Cardiac septum (tissue), 1 donor: Measurements from ENCODE around the gene CARD10. TPM values are rescaled to one million over a fixed set of nuclear protein-coding genes. Genes with fewer than 3 reads are reported as not detected.

Experiments
- DNase-seq: peaks from one replicate; pipeline ENCODE4 v3.0.0-alpha.2; 2020; ENCODE audit warnings: low spot score
- intact Hi-C: fragments of 100-400 bp; cut with DNase I; formaldehyde crosslinking; loops from one replicate; pipeline ENCODE4 v1.14.0; 2022
- total RNA-seq: library from RNA; stranded (reverse); fragmentation: NEBNext Ultra II Directional; extraction: Animal tissue kit (Norgen Biotek cat#: 25700); gene quantifications from one replicate; pipeline ENCODE4 v1.2.1, GENCODE V29; 2021
- donor health status: DM: no; HTN: no; CAD: no.

The CARD10 gene
- total RNA-seq, 1 donor from 2014 or later = 6.0 TPM

DNA sequence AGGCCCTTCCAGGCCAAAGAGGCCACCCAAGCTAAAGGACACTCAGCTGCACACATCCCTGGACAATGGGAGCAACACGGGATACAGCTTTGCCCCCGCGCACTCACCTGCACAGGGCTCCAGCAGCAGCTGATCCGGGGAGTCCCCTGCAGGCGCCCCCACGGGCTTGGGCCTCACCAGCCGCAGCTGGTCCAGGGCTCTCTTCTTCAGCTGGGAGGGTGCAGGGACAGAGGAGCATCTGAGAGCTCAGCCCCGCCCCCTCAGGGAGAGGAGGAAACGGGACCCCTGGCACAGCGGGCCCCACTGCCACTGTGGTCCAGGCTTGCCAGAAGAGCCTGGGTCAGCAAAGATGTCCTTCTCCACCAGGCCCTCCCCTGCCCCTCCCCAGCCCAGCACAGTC lies 25.2 kb downstream of the CARD10 start:
- DNase-seq = no peak
- intact Hi-C loops = no loop called here

DNA sequence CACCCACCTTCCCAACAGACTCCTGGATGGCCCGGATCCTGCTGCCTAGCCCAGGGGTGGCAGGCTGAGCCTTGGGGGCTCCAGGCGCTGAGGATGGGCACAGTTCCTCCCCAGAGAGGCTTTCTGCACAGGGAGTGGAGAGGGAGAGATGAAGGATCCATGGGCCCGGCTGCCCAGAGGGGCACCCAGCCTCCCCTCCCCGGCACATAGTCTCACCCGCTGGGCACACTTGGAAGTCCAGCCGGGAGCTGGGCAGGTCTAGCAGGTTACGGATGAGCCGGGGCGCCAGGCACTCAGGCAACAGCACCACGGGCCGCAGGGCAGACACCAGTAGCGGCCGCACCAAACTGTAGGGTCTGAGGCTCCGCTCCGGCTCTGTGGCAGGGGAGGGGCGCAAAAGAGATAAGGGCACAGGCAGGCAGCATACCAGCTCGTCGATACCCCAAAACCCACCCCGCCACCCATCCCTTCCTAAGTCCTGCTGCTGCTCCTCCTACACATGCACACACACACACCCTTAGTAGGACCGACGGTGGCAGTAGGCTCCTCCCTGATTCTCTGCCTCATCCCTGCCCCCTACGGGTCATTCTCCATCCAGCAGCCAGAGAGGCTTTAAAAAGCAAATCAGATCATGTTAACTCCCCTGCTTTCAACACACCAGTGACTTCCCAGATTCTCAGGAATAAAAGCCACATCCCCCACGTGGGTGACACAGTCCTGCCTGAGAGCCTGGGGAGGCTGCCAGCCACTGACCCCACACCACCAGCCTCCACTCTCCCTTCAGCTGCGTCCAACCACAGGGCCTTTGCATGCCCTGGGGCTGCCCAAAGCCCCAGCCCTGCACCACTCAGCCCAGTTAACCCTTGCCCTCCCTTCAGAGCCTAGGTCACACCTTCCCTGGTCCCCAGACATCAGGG lies 26.5 kb downstream of the CARD10 start:
- no peak for DNase-seq
- intact Hi-C loops = no loop called here

GRCh38 chr22:37491559-37492427 lies 27.4 kb downstream of the CARD10 start:
- intact Hi-C loops = no loop called here
- no peak for DNase-seq

DNA sequence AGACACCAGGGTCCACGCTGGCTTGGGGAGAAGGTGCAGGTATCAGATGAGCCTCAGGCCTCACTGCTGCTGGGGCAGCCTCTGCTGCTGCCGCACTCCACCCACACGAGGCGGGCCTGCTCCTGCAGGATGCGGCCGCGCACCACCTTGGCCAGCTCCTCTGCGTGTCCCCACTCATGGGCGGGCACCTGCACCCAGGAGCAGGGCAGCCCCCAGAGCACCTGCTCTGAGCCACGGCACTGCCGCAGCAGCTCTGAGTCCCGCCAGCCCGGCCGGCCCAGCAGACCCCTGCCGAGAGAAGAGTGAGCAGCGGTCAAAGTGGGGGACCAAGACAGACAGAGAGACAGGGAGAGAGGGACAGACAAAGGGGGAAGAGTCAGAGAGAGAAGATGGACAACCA lies 28.1 kb downstream of the CARD10 start:
- intact Hi-C loops = no loop called here
- no peak for DNase-seq

GRCh38 chr22:37489983-37490382 lies 29.2 kb downstream of the CARD10 start:
- DNase-seq = no peak
- intact Hi-C loops = no loop called here

DNA sequence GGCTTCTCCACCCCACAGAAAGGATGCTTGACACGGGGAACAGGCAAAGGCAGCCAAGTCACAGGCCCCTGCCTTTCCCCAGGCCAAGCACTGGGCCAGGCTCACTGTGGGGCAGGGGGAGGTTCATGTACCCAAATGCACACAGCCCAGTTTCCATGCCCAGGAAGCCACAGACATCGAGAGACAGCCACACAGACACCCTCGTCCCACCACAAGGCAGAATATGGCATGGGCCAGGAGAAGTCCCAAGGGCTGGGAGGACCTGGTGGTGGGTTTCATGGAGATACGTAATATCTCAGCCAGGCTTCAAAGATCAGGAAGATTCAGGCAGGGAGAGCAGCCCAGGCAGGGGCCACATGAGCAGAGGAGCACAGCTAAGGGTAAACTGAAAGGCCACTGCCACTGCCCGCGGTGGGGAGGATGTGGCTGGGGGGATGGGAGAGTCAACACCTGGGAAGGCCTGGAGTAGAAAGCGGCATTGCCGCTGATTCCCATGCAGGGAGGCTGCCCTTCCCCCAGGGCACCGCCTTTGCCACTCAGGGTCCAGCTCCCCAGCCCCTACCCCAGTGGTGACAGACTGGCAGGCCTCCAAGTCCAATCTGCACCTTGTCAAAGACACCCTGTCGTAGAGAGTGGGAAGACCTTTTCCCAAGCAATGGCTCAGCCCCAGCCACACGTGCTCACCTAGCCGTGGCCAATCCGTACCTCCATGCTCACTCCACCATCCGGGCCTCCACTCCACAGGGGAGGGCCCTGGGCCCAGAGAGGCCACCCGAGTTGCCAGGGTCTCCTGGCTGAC lies 30.7 kb downstream of the CARD10 start:
- DNase-seq = no peak
- intact Hi-C loops = no loop called here

DNA sequence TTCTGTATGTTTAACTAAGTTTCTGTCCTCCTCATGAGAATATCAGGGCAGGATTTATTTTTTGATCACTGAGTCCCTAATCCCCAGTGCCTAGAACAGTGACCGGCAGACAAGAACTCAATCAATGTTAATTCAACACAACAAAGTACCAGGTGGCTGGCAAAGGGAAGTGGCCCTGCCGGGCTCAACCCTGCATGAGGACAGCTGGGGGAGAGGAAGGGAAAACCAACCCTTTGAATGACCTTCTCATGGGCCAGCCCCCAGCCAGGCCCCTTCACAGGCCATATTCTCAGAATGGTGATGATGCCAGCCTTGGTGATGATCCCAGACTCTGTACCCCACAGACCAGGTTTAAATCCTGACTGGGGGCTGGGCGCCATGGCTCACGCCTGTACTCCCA lies 31.6 kb downstream of the CARD10 start:
- intact Hi-C loops = no loop called here
- no peak for DNase-seq

GRCh38 chr22:37487129-37487528 lies 32.1 kb downstream of the CARD10 start:
- no peak for DNase-seq
- intact Hi-C loops = no loop called here

- intact Hi-C loops = no loop called here
- DNase-seq = peak; percentile 91
Measured at GRCh38 chr22:37486224-37486845, 32.9 kb downstream of the CARD10 start, which contains the start of gene MFNG. Gene MFNG, minus strand, starts transcription at chr22:37486384. Its CDS starts 207 bp downstream, at chr22:37486177.

DNA sequence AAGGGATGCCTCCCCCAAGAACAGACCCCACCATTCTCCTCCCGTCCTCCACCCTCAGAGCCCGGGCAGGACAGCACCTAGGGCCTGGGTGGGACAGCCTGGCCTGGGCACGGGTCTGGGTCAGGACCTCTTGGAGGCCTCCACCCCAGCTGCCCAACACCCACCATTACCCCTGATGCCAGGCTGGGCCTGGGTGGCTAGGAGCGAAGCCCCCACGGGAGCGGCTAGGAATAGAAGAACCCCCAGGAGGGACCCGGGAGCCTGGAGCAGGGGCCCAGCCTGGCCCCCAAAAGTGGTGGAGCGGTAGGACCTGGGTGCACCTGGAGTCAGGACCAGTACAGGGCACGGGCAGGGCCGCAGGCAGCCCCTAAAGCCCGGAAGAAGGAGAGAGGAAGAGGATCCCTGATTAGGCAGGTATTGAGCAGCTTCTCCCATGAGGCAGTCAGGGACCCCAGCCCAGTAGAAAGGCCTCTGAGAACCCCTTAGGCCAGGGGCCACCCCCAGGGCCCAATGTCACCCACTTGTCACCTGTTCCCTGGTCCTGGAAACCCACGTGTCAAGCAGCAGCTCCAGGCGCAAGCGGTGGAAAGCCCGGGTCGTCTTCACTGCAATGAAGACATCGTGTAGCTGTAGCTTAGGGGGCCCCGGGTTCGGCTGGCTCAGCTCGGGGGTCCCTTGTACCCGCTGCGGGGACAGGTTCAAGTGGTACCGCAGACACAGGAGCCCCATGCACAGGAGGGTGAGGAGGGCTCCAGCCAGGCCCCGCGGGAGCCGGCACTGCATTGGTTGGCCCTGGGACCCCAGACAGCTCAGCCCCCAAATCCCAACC lies 33.6 kb downstream of the CARD10 start:
- intact Hi-C loops = no loop called here

DNA sequence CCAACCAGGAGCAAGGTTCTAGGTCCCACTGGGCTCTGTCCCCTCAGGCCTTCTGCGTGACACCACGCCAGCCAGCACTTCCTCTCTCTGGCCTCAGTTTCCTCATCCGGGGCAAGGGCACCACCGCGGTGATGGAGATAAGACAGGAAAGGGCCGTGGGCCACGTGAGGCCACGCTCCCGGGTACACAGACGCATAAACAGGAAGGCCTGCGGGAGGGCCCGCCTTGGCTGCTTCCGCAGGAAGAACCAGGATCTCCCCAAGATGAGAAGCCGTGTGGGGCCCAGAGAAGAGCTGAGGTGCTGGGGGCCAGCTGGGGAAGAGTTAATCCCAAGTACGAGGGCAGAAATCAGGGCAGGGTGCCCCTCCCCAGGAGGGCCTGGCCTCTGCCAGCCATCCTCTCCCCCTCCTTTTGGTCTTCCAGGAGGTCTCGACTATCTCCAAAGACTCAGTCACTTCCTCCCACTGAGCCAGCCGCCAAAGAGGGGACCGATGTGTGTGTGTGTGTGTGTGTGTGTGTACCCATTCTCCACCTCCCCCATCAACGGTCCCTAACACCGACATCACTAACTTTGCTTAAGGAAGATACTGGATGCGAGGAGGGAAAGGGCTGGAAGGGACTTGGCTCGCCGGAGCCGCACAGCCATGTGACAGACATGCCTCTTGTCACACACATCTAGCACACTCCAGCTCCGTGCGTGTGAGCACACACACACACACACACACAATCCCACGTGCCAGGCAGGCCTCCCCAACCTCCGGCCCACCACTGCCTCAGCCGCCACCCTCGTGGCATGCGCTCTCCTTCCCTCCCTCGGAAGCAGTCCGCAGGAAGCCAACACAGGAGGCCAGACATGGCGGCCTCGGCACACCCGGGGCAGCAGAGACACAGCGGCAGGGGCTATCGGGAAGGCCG lies 34.5 kb downstream of the CARD10 start:
- intact Hi-C loops = no loop called here
- peak; percentile 95 for DNase-seq

More for the DNA sequence above, 33.6 kb downstream of the CARD10 start:
- DNase-seq = no peak

- intact Hi-C loops = no loop called here
- no peak for DNase-seq
Measured at GRCh38 chr22:37483050-37483449, 36.2 kb downstream of the CARD10 start.

- intact Hi-C loops = no loop called here
- DNase-seq = no peak
Measured at GRCh38 chr22:37482244-37482643, 37.0 kb downstream of the CARD10 start.

DNA sequence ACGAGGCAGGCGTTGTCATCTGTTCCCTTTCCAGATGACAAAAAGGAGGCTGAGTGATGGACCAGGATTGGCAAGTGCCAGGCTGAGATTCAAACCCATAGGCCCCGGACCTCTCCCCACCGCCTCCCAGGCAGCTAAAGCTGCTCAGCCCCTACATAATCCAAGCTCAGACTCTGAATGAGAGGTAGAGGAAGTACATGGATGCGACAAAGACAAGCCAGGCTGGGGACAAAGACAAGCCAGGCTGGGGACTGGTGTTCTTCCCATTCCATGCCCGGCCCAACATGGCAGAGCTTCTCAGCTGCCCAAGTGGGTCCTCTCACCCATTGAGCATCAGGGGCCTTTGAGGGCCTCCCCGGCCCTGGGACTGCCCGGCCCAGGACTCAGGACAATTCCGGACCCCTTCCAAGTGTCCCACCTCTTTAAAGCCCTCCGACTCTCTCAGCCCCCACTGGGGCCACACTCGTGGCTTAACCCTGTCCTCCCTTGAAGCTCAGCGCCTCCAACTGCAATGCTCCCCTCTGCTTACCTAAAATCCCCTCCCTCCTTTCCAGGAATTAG lies 37.8 kb downstream of the CARD10 start:
- no peak for DNase-seq
- intact Hi-C loops = no loop called here

GRCh38 chr22:37480387-37481346 lies 38.5 kb downstream of the CARD10 start:
- DNase-seq = no peak
- intact Hi-C loops = no loop called here

DNA sequence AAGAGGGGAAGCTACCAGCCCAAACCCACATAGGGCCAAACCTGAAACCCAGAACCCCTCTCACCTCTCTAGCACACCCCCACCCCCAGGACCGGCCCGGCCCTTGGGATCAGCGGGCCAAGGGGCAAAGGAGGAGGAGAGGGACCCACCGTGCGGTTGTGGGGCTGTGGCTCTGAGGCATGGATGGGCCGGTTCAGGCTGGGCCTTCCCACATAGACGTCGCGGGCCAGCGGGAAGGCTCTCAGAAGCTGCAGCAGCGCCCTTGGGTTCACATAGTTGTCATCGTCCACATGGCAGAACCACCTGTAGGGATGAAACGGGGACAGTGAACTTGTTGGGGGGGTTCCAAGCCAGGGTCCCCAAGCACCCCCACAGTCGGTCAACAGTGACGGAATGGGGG lies 40.0 kb downstream of the CARD10 start:
- intact Hi-C loops = no loop called here

More for the DNA sequence above, 40.0 kb downstream of the CARD10 start:
- DNase-seq = no peak
